CD4-positive, alpha-beta T cell treated with Interleukin-2 at 100 ng/mL for 4 hours (primary cell): ENCODE data around the gene SLC26A1.

Experiments used
- DNase-seq: peaks from one replicate; pipeline ENCODE4 v3.0.0-alpha.2; 2020; ENCODE audit warnings: low spot score

The SLC26A1 gene

DNA sequence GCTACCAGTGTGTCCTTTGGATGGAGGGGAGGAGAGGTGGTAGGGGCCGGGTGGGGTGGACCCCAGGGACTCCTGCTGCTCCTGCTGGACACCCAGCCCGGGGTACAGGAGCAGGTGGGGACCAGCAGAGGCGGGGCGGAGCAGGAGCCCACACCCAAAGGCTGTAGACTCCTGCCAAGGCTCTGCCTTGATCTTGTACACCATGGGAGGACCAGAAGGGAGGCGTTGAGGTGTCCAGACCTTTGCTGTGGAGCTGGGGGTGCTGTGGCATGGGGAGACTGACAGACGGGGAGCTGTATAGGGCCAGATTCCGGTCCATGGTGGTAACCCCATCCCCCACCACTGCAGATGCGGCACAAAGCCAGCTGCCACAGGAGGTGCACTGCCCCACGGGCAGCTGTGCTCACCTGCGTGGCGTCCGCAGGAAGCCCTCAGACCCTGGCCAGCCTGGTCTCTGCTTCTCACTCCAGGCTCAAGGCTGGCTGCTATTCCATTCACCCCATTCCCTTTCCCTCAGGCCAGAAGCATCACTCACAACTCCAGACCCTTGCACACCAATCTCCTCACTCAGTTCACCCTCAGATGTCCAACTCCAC, 5.0 kb upstream of the SLC26A1 start:
- no peak for DNase-seq

GRCh38 chr4:997375-998071, 4.3 kb upstream of the SLC26A1 start:
- DNase-seq = no peak

DNA sequence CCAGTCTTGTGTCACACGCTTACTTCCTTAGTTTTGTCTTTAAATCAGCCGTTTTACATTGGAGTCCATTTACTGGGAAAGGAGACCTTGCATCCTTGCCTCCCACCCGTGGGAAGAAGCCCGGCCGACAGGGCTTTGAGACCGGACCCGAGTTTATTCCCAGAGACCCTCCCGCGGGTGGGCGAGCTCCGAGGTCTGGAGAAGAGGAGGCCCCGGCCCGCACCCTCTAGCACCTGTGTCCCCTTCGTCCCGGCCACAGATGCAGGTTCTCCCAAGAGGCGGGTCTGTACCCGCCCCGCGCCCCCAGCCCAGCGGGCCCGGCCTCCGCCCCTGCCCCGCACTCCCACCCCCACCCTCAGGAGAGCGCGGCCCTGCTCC, 3.8 kb upstream of the SLC26A1 start:
- DNase-seq = no peak

DNA sequence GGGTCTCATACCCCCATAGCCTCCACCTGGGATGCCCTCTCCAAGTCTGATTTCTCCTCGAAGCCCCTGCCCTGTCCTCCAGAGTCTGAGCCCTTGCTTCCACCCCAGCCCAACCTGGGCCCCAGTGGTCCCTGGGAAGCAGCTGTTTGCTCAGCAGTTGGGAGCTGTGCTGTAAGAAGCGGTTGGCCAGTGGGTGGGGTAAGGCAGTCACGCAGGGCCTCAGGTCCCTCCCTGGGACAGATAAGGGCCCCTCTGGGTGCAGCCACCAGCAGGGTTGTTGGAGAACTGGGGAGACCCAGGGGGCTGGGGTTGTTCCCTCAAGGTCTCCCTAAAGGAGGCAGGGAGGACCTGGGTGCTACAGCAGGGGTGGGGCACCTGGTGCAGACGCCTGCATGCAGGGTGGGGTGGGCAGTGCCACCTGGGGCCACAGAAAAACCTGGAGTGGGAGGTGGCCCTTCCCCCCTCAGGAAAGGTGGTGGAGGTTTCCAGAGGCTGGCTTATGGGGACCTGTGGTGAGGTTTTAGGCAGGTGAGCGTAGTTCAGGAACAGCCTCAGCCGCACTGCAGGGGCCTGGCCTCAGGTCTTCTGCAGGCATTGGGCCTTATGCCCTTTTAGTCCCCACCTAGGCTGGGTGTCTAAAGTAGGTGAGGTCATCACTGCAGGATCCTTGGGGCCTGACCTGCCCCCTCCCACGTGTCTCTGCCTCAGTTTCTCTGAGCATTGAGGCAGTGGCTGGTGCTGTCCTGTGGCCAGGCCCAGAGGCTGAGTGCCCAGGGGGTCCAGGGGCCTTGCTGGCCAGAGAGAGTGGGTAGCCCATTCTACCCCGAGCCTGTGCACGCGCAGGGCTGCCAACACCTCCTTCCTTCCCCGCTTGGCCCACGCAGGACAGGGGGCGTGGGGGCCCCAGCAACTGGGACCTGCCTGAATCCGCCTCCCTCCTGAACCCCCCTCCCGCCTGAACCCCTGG, 3.1 kb upstream of the SLC26A1 start:
- no peak for DNase-seq

DNA sequence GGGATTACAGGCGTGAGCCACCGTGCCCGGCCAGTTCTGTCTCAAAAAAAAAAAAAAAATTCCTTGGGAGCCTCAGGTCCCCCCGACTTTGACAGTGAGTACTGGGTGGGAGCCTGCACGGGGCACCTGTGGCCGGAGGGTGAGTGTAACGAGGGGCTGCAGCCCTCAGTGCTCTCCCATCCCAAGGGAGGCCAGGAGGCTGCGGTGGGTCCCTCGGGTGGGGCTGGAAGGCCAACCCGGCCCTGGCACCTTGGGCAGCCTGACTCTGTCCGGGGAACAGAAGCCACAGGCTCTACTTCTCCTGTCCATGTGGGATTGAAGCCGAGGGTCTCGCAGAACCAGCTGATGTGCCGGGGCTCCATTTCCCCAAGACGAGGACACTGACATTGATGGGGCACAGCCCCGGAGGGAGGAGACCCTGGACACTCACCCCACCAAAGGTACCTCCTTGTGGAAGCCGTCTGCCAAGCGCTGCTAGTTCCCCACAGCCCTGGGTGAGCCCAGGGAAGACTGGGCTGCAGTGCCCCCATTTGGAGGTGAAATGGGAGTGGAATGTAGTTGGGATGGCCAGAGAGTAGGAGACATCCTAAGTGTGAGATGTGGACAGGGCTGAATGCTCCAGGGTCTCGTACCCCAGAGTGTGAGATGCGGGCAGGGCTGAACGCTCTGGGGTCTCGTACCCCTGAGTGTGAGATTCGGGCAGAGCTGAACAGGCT, 2.3 kb upstream of the SLC26A1 start:
- no peak for DNase-seq

- no peak for DNase-seq
Observed at GRCh38 chr4:992297-993110, 700 bp downstream of the SLC26A1 start.

GRCh38 chr4:991451-992296, 1.5 kb downstream of the SLC26A1 start:
- DNase-seq = no peak

DNA sequence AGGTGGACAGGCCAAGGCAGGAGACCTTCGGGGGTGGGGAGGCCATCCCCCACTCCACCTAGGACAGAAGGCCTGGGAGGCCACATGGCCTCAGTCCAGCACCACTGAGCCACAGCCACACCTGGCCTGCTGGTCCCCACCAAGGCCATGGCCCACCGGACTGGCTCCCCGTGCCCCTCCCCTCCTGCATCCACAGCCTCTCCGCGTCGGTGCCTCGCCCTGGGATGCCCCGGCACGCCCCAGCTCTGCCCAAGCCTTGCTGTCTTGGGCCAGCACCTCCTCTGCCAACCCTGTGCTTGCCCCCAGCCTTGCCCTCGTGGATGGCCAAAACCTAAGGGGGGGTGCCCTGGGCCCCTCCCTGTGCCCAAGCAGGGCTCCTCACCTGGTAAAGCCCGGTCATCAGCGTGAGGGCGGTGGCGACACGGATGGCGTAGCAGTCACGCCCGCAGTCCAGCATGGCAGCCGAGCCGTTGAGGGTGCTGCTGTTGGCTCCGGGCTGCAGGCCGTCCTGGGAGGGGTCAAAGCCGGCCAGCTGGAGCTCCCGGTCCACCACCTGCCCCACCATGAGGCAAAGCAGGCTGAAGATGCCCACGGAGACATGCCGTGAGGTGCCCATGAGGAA, 2.3 kb downstream of the SLC26A1 start:
- DNase-seq = no peak

DNA sequence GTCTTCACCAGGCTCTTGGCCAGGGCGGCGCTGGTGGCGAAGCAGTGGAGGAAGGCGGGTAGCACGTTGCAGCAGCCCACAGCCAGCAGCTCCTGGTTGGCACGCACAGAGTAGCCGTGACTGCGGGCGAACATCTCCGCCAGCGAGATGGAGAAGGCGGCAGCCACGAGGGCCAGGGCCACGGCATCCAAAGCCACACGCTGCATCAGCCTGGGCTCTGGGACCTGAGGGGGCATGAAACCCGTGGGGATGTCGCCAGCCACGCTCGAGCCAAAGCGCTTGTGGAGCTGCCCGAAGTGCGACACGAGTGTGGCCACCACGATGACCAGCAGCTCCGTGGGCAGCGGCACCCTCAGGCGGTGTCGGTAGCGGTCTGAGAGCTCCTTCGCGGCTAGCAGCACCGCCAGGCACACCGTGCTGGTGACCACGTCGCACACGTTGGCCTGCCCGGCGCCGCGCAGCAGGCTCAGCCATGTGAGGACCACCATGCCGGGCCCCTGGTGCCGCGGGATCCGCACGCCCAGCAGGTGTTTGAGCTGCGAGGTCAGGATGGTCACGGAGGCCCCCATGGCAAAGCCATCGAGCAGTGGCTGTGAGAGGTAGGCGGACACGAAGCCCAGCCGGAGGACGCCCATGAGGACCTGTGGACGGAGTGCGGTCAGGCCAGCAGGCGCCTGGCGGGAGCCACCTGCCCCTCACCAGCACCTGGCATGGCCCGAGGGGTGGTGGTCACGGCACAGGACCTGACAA, 3.3 kb downstream of the SLC26A1 start:
- no peak for DNase-seq

DNA sequence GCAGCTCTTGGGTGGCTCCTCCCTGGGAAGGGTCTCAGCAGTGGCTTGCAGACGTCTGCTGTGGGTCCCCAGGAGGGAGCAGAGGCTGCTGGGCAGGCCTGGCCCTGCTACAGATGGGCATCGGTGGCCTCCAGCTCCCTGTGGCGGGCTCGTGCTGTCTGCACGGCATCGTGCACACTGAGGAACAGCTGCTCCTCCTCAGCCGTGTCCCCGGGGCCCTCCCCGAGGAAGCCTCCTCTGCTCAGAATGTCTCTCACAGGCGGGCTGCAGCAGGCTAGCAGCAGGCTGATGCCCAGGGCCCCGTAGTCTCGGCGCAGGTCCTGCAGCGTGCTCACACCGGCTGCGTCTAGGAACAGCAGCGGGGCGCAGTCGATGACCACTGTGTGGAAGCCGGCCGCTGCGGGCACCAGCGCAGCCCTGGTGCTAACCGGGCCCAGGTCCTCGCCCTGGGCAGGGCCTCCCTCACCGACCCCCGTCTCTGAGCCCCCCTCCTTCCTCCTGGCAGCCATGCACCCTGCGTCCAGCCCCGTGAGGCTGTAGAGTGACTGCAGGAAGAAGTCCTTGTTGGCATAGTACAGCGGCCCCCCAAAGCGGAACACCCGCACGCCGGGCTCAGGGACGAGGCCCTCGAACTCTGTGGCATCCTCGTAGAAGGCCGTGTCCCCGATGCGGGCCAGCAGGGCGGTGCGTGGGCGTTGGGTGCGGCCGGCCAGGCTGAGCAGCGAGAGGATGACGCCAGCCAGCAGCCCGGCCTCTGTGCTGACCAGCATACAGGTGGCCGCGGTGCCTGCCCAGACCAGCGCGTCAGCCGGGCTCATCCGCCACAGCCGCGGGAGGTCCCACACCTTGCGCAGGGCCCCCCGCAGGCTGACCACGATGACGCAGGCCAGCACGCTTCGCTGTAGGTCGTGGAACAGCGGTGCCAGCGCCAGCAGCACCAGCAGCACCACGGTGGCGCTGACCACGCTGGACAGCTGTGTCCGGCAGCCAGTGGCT, 4.2 kb downstream of the SLC26A1 start:
- no peak for DNase-seq

DNA sequence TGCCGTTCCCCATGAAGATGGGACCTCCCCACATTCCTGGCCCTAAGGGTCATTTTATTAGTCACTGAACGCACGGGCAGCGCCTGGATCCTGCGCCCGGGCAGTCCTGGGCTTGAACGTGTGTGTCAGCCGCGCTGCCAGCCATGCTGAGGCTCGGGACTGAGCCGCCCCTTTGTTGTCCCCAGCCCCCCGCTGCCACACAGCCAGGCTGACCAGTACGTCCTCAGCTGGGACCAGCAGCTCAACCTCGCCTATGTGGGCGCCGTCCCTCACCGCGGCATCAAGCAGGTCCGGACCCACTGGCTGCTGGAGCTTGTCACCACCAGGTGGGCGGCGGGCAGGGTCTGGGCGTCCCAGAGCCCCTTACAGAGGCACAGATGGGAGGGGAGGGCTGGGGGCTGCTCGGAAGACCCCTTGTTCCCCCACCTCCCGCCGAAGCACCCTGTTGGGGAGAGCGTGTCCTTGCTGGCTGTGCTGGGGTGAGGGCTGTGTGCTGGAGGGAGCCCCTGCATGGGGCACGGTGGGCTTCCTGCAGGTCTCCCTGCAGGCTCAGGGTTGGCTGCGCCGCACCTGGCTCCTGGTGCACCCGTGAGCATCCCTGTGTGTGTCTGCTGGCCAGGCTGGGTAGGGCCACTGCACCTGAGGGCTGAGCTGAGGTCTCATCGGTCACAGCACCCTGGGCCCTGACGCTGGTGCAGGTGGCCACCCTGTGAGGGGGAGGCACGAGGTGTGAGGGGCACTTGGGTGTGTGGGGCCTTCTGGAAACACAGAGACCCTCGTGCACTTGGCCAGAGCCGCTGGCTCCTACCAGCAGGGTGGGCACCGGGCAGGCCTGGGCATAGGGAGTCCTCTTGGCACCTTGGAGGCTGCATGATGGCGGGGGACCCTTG, 5.3 kb downstream of the SLC26A1 start:
- no peak for DNase-seq

DNA sequence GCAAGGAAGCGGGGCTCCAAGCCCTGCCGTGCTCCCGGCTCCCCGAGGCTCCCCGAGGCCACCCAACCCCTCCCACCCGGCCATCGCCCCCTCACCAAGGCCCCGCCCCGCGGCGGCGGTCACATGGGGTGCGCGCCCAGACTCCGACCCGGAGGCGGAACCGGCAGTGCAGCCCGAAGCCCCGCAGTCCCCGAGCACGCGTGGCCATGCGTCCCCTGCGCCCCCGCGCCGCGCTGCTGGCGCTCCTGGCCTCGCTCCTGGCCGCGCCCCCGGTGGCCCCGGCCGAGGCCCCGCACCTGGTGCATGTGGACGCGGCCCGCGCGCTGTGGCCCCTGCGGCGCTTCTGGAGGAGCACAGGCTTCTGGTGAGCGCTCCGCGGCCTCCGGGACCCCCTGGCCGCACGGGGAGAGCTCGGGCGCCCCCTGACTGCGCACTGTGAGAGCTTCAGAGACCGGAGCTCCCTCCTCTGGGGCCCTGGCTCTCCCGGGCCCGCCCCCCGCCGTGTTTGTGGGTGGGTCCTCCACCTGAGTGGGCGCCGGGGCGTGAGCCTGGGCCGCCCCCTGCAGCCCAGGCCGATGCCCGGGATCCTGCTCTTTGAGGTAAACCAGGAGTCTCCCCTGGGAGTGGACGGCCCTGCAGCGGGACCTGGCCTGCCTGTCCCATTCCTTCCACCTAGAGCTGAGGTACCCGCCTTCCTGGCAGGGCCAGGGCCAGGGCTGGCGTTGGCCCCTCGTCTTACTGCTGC, 6.2 kb downstream of the SLC26A1 start, which contains the start of gene IDUA:
Gene IDUA (plus strand): TSS at position 166 of the 745 bp plus-strand sequence. CDS start 41 bp downstream, at position 207.
- DNase-seq = peak; percentile 86

DNA sequence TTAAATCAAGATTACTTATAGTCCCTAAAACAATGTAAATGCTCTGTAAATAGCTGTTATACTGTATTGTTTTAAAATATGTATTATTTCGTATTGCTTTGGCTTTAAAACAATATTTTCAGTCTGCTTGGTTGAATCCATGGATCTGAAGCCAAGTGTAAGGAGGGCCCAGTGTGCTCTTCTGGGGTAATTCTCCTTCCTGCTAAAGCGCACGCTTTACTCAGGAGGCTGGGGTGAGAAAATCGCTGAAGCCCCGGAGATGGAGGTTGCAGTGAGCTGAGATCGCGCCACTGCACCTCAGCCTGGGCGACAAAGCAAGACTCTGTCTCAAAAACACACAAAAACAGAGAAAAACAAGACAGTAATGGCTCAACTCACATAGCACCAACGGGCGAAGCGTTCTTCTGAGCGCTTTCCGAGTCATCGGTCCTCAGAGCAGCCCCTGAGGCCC, 6.8 kb downstream of the SLC26A1 start:
- no peak for DNase-seq

DNA sequence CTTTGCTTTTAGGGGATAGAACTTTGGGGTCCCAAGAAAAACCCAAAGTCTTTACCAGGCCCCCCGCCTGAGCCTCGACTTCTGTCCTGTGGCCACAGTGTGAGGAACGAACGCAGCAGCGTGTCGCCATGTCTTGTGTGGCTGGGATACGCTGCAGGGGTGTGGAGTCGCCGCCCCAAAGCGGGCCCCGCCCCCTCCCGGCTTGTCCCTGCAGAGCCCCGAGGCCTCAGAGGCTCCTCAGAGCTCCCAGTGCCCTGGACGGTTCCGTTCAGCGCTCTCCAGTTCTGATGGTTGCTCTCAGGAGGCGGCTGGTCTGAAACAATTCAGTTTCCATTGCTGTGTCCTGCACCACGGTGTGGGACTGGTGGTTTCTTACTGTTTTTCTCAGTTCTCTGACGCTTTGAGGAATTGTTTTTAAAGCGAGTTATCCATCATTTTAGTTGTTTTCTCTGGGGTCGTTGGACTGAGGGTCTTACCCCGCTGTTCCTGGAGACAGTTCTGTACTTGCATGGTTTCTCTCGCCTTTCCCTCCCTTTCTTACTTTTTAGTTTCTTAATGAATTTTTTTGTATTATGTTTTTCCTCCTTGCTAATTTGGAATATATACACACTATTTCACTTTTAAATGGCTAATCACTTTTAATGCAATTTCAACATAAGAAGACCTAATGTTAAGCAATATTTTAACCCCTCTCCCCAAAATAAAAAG, 7.9 kb downstream of the SLC26A1 start:
- peak; percentile 67 for DNase-seq

GRCh38 chr4:984336-985054, 8.7 kb downstream of the SLC26A1 start:
- no peak for DNase-seq
